IMR-90 (cell line): ENCODE measurements around the gene IL24. TPM values are rescaled to one million over a fixed set of nuclear protein-coding genes. Genes with fewer than 3 reads are reported as not detected.
"Not testable (repeated sequence)": the region's sequence is repeated elsewhere in the genome, so short reads cannot be mapped to it uniquely, and the experiment has no call there.

Experiments
- ATAC-seq: fragments of 200-7000 bp; cut with Tn5 transposase; 2 replicates; pipeline ENCODE4 v1.9.1; 2020; ENCODE audit warnings: low read depth, mild to moderate bottlenecking, moderate library complexity
- BruUV-seq: library from RNA; stranded (reverse); fragments of 400-500 nt; replicated peaks from 2 replicates; lab custom pipeline; 2021; lab: Mats Ljungman, UMichigan
- CTCF ChIA-PET: fragments of 300-600 bp; formaldehyde crosslinking; extraction: SDS; loops from one replicate; lab custom pipeline; 2021; ENCODE audit warnings: antibody characterized with exemption; lab: Yijun Ruan, JAX
- POLR2A ChIA-PET: fragments of 300-600 bp; sonication (Branson Sonifier 250); formaldehyde crosslinking; loops from one replicate; lab custom pipeline; 2022; ENCODE audit warnings: antibody characterized with exemption; ENCODE audit not compliant: unreplicated experiment; lab: Charles Lee
- DNase-seq: peaks from one replicate; pipeline ENCODE4 v3.0.0; 2013
- H2AFZ ChIP-seq: replicated peaks from 2 replicates; pipeline ENCODE3; 2013; ENCODE audit warnings: low read length, mild to moderate bottlenecking; ENCODE audit not compliant: poor library complexity
- H2AK5ac ChIP-seq: 2 replicates; pipeline ENCODE4 v1.6.1; 2013; ENCODE audit warnings: low read depth, low read length, inconsistent platforms
- H2AK9ac ChIP-seq: replicated peaks from 2 replicates; pipeline ENCODE3; 2013; ENCODE audit warnings: mild to moderate bottlenecking, low read depth, low read length, moderate library complexity; ENCODE audit not compliant: poor library complexity
- H2BK120ac ChIP-seq: 2 replicates; pipeline ENCODE4 v1.6.1; 2013; ENCODE audit warnings: low read depth, low read length, inconsistent platforms
- H2BK15ac ChIP-seq: 3 replicates; pipeline ENCODE4 v1.6.1; 2013; ENCODE audit warnings: low read depth, low read length, inconsistent platforms
- H2BK20ac ChIP-seq: 2 replicates; pipeline ENCODE4 v1.6.1; 2013; ENCODE audit warnings: low read depth, mild to moderate bottlenecking, inconsistent platforms, low read length, moderate library complexity
- H2BK5ac ChIP-seq: 2 replicates; pipeline ENCODE4 v1.6.1; 2013; ENCODE audit warnings: mild to moderate bottlenecking, low read depth, low read length, inconsistent platforms; ENCODE audit not compliant: poor library complexity, severe bottlenecking
- H3K14ac ChIP-seq: replicated peaks from 2 replicates; pipeline ENCODE4 v1.6.1; 2013; ENCODE audit warnings: low read depth, low read length, inconsistent platforms
- H3K18ac ChIP-seq: 2 replicates; pipeline ENCODE4 v1.6.1; 2013; ENCODE audit warnings: low read depth, low read length, control low read depth
- H3K23ac ChIP-seq: 2 replicates; pipeline ENCODE4 v1.6.1; 2013; ENCODE audit warnings: low read depth, low read length, inconsistent platforms
- H3K27ac ChIP-seq: 2 replicates; pipeline ENCODE4 v1.5.1; 2013; ENCODE audit warnings: mild to moderate bottlenecking, control low read depth, low read length; ENCODE audit not compliant: insufficient read depth
- H3K27me3 ChIP-seq: 2 replicates; pipeline ENCODE4 v1.6.1; 2013; ENCODE audit warnings: low read length; ENCODE audit not compliant: control insufficient read depth, insufficient read depth
- H3K36me3 ChIP-seq: 2 replicates; pipeline ENCODE4 v1.6.1; 2013; ENCODE audit warnings: low read length, mixed read lengths; ENCODE audit not compliant: control insufficient read depth, insufficient read depth
- H3K4ac ChIP-seq: 2 replicates; pipeline ENCODE4 v1.6.1; 2013; ENCODE audit warnings: low read depth, low read length, inconsistent platforms
- H3K4me1 ChIP-seq: 2 replicates; pipeline ENCODE4 v1.6.1; 2013; ENCODE audit warnings: low read length, mixed read lengths; ENCODE audit not compliant: control insufficient read depth, insufficient read depth
- H3K4me2 ChIP-seq: 2 replicates; pipeline ENCODE4 v1.6.1; 2013; ENCODE audit warnings: low read depth, mild to moderate bottlenecking, control low read depth, low read length, moderate library complexity
- H3K4me3 ChIP-seq: 2 replicates; pipeline ENCODE4 v1.5.1; 2013; ENCODE audit warnings: low read depth, mild to moderate bottlenecking, control low read depth, low read length, moderate library complexity; ENCODE audit not compliant: insufficient read depth
- H3K56ac ChIP-seq: 2 replicates; pipeline ENCODE4 v1.6.1; 2013; ENCODE audit warnings: low read length, inconsistent platforms; ENCODE audit not compliant: insufficient read depth; ENCODE audit errors: extremely low read depth
- H3K79me1 ChIP-seq, 2 experiments: 2 replicates each; pipeline ENCODE4 v1.6.1; 2013; ENCODE audit warnings: low read length in 2 of 2, inconsistent platforms in 1 of 2, low read depth in 1 of 2
- H3K9ac ChIP-seq: 2 replicates; pipeline ENCODE4 v1.6.1; 2013; ENCODE audit warnings: low read depth, low read length, control low read depth
- H3K9me1 ChIP-seq: 2 replicates; pipeline ENCODE4 v1.6.1; 2013; ENCODE audit warnings: low read length, inconsistent platforms; ENCODE audit not compliant: insufficient read depth
- H3K9me3 ChIP-seq: 2 replicates; pipeline ENCODE4 v1.6.1; 2013; ENCODE audit warnings: low read length; ENCODE audit not compliant: control insufficient read depth, insufficient read depth
- H4K20me1 ChIP-seq: 2 replicates; pipeline ENCODE4 v1.6.1; 2013; ENCODE audit warnings: low read length, inconsistent platforms; ENCODE audit not compliant: insufficient read depth
- H4K5ac ChIP-seq: 2 replicates; pipeline ENCODE4 v1.6.1; 2013; ENCODE audit warnings: mild to moderate bottlenecking, low read depth, low read length, control low read depth
- H4K8ac ChIP-seq, 2 experiments: 2 replicates each; pipeline ENCODE4 v1.6.1; 2013; ENCODE audit warnings: low read depth in 2 of 2, low read length in 2 of 2, control low read depth in 1 of 2, inconsistent platforms in 1 of 2
- H4K91ac ChIP-seq: 2 replicates; pipeline ENCODE4 v1.6.1; 2013; ENCODE audit warnings: low read depth, low read length, inconsistent platforms; ENCODE audit not compliant: insufficient read depth
- CEBPB ChIP-seq: IDR thresholded peaks from 2 replicates; pipeline ENCODE4 v1.6.1; 2012; ENCODE audit warnings: low read depth, low read length, improper control_type of control experiment
- CTCF ChIP-seq: conservative IDR thresholded peaks from 2 replicates; pipeline ENCODE4 v1.5.1; 2012; ENCODE audit warnings: mild to moderate bottlenecking, low read depth, low read length, improper control_type of control experiment
- MAFK ChIP-seq: IDR thresholded peaks from 2 replicates; pipeline ENCODE4 v1.6.1; 2012; ENCODE audit warnings: low read depth, low read length, improper control_type of control experiment
- POLR2A ChIP-seq: IDR thresholded peaks from 2 replicates; pipeline ENCODE4 v1.6.1; 2012; ENCODE audit warnings: mild to moderate bottlenecking, low read depth, low read length
- WGBS, 2 experiments: methylation state at CpG; one replicate each; pipeline versions ENCODE4 v1.1.5 to v1.1.7; 2013; ENCODE audit warnings: missing lambda C conversion rate in 2 of 2; ENCODE audit not compliant: insufficient read length in 1 of 2; ENCODE audit errors: extremely low coverage in 2 of 2; 5-methylcytosine and 5-hydroxymethylcytosine counted together
- dilution Hi-C: fragments of 300-500 bp; cut with HindIII; formaldehyde crosslinking; loops from one replicate; pipeline ENCODE4 v1.14.3; 2018; ENCODE audit warnings: low sequenced_read_pairs; ENCODE audit not compliant: unreplicated experiment
- in situ Hi-C: fragments of 300-500 bp; cut with MboI; formaldehyde crosslinking; loops from 3 replicates; pipeline ENCODE4 v1.14.3; 2019; ENCODE audit warnings: low sequenced_read_pairs, inconsistent platforms, mixed read lengths
- intact Hi-C: fragments of 100-400 bp; cut with micrococcal nuclease; formaldehyde crosslinking; loops from 2 replicates; pipeline ENCODE4 v1.10.0; 2022
- polyA plus RNA-seq, 3 experiments: library from polyadenylated mRNA; depleted of rRNA; stranded (reverse); fragments of >200 nt; gene quantifications; 2 replicates each; pipeline ENCODE4 v1.2.3, GENCODE V29; 2012; ENCODE audit warnings: low replicate concordance in 1 of 3
- total RNA-seq: library from RNA; depleted of rRNA; stranded (reverse); fragments of >200 nt; gene quantifications from 2 replicates; pipeline ENCODE4 v1.2.3, GENCODE V29; 2012

The IL24 gene
- total and polyA plus RNA-seq, 2 of the 4 experiments (the other 2 are of a cell fraction) = 0.12 to 0.18 TPM

GRCh38 chr1:206923009-206923960 lies 26.0 kb downstream of the IL24 start:
- Histone ChIP-seq H3K56ac (no peak overlapping the region), H3K14ac (peak overlapping the region; percentile 68; the same call in 1 of the 2 replicates), H3K27ac (no peak overlapping the region), H3K23ac (no peak overlapping the region), H4K91ac (no peak overlapping the region), H3K79me1 (no peaks in the 10 kb centered on the region; a peak in 1 of 4 replicates), H2AK5ac (peak overlapping the region; percentile 60; the same call in 1 of the 2 replicates), H3K9ac (no peak overlapping the region), H3K9me1 (peaks cover 12% of the 10 kb centered on the region), H3K4ac (no peak overlapping the region), H2BK5ac (peak overlapping the region; percentile 83), H2BK20ac (no peak overlapping the region), H4K20me1 (no peaks in the 10 kb centered on the region), H4K5ac (no peak overlapping the region), H3K9me3 (no peaks in the 10 kb centered on the region), H3K18ac (no peak overlapping the region), H2BK120ac (no peak overlapping the region), H3K4me2 (no peak overlapping the region), H2AFZ (no peak overlapping the region), H2AK9ac (no peak overlapping the region), H3K36me3 (no peaks in the 10 kb centered on the region), H3K27me3 (peaks cover 7% of the 10 kb centered on the region; the same call in 1 of the 2 replicates), H4K8ac (no peak overlapping the region), H3K4me3 (no peak overlapping the region), H3K4me1 (no peaks in the 10 kb centered on the region; the same call in 1 of the 2 replicates), H2BK15ac (no peak overlapping the region)
- intact Hi-C loops (no loop called here), in situ Hi-C loops (no loop called here), dilution Hi-C loops (no loop called here)
- WGBS, 2 experiments = 56 to 100% methylated on average over 2 to 3 of the region's 12 CpGs
- ChIA-PET POLR2A (no interaction called here), CTCF (no interaction called here)
- BruUV-seq = no TSS peak
- TF ChIP-seq MAFK (no peak), CTCF (no peak), POLR2A (no peak), CEBPB (no peak)
- DNase-seq = no peak
- ATAC-seq = no peak

GRCh38 chr1:206923961-206924557 lies 26.8 kb downstream of the IL24 start:
- H3K27me3 ChIP-seq, H3K79me1 ChIP-seq, H3K9ac ChIP-seq, H4K91ac ChIP-seq, H3K27ac ChIP-seq, ATAC-seq, intact Hi-C loops, H2BK15ac ChIP-seq, H3K9me3 ChIP-seq, CTCF ChIA-PET, H3K36me3 ChIP-seq, H4K8ac ChIP-seq, H2AK9ac ChIP-seq, H4K20me1 ChIP-seq, H2BK20ac ChIP-seq, H3K4me1 ChIP-seq, H3K4me2 ChIP-seq, H3K18ac ChIP-seq, dilution Hi-C loops, H3K56ac ChIP-seq, H2BK120ac ChIP-seq, H3K4me3 ChIP-seq, H3K23ac ChIP-seq, in situ Hi-C loops, H2AFZ ChIP-seq, POLR2A ChIA-PET, DNase-seq, H4K5ac ChIP-seq, BruUV-seq: not testable (repeated sequence)
- H2AK5ac ChIP-seq = peak overlapping the region; percentile 54; the same call in 1 of the 2 replicates
- H3K4ac ChIP-seq = peak overlapping the region; percentile 3; the same call in 1 of the 2 replicates
- 86% methylated on average over 2 of the region's 4 CpGs; no CpG with 5 or more reads in 1 of the 2 experiments for WGBS, 2 experiments
- peak overlapping the region; percentile 83 for H2BK5ac ChIP-seq
- H3K9me1 ChIP-seq = peaks cover 12% of the 10 kb centered on the region
- H3K14ac ChIP-seq = peak overlapping the region; percentile 68
